Bronchial epithelial cell (primary cell): ENCODE results near the gene TEAD3. TPM values are rescaled to one million over a fixed set of nuclear protein-coding genes. Genes with fewer than 3 reads are reported as not detected.

Experiments
- DNase-seq: peaks from one replicate; pipeline ENCODE4 v3.0.0-alpha.2; 2010; ENCODE audit warnings: low read depth
- FAIRE-seq: peaks from 2 replicates; lab custom pipeline; 2011; peaks lifted over from hg19 to GRCh38; lab: Jason Lieb, UNC
- H3K27me3 ChIP-seq: 2 replicates; pipeline ENCODE4 v1.5.1; 2011; ENCODE audit warnings: low read length; ENCODE audit not compliant: control insufficient read depth, insufficient read depth
- H3K36me3 ChIP-seq: 2 replicates; pipeline ENCODE4 v1.5.1; 2011; ENCODE audit warnings: low read length; ENCODE audit not compliant: control insufficient read depth, insufficient read depth
- H3K4me3 ChIP-seq: 2 replicates; pipeline ENCODE4 v1.5.1; 2011; ENCODE audit warnings: mild to moderate bottlenecking, low read depth, low read length, control low read depth
- total RNA-seq: library from RNA; depleted of rRNA; stranded (reverse); fragments of >200 nt; gene quantifications from 2 replicates; pipeline ENCODE4 v1.2.1, GENCODE V29; 2014
- TF ChIP-seq, protein P1 (sequence below): IDR thresholded peaks from 2 replicates; pipeline ENCODE4 v1.5.1; 2011; ENCODE audit warnings: mild to moderate bottlenecking, moderate library complexity, low read length, control low read depth, inconsistent platforms; ENCODE audit not compliant: insufficient read depth, severe bottlenecking

Gene TEAD3
- total RNA-seq, 1 donor from 2014 or later = 5.3 TPM

- FAIRE-seq (no peak), DNase-seq (peak; percentile 74)
- Histone ChIP-seq H3K36me3 (no peaks in the 10 kb centered on the region), H3K4me3 (no peak overlapping the region), H3K27me3 (no peaks in the 10 kb centered on the region)
- TF ChIP-seq, protein P1, sequence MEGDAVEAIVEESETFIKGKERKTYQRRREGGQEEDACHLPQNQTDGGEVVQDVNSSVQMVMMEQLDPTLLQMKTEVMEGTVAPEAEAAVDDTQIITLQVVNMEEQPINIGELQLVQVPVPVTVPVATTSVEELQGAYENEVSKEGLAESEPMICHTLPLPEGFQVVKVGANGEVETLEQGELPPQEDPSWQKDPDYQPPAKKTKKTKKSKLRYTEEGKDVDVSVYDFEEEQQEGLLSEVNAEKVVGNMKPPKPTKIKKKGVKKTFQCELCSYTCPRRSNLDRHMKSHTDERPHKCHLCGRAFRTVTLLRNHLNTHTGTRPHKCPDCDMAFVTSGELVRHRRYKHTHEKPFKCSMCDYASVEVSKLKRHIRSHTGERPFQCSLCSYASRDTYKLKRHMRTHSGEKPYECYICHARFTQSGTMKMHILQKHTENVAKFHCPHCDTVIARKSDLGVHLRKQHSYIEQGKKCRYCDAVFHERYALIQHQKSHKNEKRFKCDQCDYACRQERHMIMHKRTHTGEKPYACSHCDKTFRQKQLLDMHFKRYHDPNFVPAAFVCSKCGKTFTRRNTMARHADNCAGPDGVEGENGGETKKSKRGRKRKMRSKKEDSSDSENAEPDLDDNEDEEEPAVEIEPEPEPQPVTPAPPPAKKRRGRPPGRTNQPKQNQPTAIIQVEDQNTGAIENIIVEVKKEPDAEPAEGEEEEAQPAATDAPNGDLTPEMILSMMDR = no peak
Observed at GRCh38 chr6:35500782-35501181, 3.9 kb upstream of the TEAD3 start.

- TF ChIP-seq, protein P1 = no peak
- Histone ChIP-seq H3K4me3 (no peak overlapping the region), H3K36me3 (no peaks in the 10 kb centered on the region), H3K27me3 (no peaks in the 10 kb centered on the region)
- no peak for FAIRE-seq
- DNase-seq = no peak
Observed at GRCh38 chr6:35499372-35499771, 2.5 kb upstream of the TEAD3 start.

DNA sequence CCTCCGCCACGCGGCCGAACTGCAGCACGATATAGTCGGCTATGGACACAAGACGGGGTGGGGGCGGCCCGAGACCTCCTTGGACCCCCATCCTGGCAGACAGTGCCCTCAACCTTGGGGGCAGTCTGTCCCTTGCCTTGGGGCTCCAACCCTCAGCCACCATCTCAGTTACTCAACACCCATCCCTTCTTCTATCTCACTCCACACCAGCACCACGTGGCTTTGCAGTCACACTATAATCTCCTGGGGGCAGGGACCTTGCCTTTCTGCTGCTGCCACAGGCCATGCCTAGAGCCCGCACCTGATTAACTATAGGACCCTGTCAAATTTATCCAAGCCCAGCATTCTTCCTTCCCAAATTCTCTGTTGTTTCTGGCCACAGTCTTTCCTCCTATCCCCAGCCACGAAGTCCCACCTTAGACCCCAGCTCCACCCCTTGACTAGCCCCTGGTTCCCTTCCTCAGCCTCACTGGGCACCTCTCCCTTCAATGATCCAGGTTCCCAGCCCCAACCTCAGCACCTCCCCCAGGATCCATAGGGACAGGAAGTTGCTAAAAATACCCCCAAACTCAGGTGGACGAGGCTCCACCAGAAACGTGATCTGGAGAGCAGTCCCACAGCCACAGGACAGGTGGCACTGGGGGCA lies 1.7 kb upstream of the TEAD3 start:
- Histone ChIP-seq H3K4me3 (peak overlapping the region; percentile 56), H3K27me3 (no peaks in the 10 kb centered on the region), H3K36me3 (no peaks in the 10 kb centered on the region)
- DNase-seq (no peak), FAIRE-seq (no peak)
- TF ChIP-seq, protein P1 = no peak

GRCh38 chr6:35497571-35498421 lies 917 bp upstream of the TEAD3 start:
- FAIRE-seq (no peak), DNase-seq (peak; percentile 22)
- no peaks in the 10 kb centered on the region for H3K27me3 ChIP-seq
- H3K4me3 ChIP-seq = peak overlapping the region; percentile 56
- peaks cover 1% of the 10 kb centered on the region for H3K36me3 ChIP-seq
- TF ChIP-seq, protein P1 = peak; percentile 23

DNA sequence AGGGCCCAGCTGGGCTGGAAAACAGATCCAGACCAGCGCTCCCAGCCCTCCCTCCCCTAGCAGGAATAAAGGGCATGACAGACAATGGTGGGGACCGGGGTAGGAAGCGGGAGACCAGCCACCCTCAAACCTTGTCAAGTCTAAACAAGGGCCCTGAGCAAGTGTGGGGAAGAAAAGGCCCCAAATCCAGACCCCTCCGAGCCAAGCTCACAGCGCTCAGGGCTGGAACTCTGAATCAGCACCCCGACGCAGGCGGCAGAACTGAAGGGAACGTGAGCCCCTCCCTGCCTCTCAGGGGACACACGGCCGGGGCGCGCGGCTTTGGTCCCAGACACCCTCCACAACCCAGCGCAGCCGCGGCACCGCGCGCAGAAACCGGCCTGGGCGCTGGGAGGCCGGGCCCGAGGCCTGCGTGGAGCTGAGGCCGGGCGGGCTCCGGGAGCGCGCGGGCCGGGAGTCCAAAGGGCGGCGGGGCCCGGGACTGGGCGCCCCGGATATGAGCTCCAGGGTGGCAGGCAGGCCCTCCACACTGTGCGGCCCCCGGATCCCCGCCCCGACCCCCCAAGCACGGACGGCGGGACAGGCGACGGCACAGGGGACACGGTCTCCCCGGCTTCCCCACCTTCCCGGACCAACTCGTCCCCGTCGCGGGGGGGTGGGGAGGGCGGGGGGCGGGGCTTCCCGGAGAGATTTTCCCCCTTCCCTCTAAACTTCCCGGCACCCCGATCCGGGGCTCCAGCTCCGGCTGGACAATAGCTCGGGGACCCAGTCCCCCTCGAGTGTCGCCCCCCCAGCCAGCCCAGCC lies 641 bp downstream of the TEAD3 start:
- DNase-seq (no peak), FAIRE-seq (no peak)
- Histone ChIP-seq H3K27me3 (no peaks in the 10 kb centered on the region), H3K36me3 (peaks cover 1% of the 10 kb centered on the region), H3K4me3 (peak overlapping the region; percentile 56)
- TF ChIP-seq, protein P1 = no peak
